ENCODE data around the gene OR52W1.

DNA sequence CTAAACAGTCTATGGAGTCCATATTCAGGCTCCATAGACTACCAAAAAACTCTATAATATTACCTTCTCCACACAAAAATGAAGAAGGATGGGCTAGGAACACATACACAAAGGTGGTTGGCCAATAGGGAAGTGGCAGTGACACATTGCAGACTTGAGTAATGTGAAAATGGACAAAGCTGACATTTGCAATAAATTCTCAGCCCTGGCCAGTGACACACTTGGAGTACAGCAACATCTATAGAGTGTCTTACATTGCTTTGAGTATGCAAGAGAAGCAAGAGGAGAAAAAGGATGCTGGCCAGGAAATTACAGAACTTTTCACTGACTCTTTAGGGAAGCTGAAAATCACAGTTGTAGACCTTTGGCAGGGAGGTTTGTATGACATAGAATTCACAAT lies 7.3 kb upstream of the OR52W1 start:
- TF ChIP-seq ELF1 (IDR thresholded peaks at IDR 0.05) (no peak), SIN3A (IDR thresholded peaks at IDR 0.05; ENCODE audit: borderline replicate concordance, low read depth, low read length) (no peak), JUND (IDR thresholded peaks at IDR 0.05) (no peak), EZH2phosphoT487 (IDR thresholded peaks at IDR 0.05; ENCODE audit: borderline replicate concordance, low read depth) (no peak), POLR2AphosphoS5 (IDR thresholded peaks at IDR 0.05; ENCODE audit: low read depth, low read length) (no peak), FOSL2 (IDR thresholded peaks at IDR 0.05; ENCODE audit: borderline replicate concordance, low read depth) (no peak), RXRA (IDR thresholded peaks at IDR 0.05; ENCODE audit: borderline replicate concordance, low read depth) (no peak), TEAD4 (IDR thresholded peaks at IDR 0.05; ENCODE audit: borderline replicate concordance, insufficient read depth) (no peak), RAD21 (IDR thresholded peaks at IDR 0.05; ENCODE audit: low read length) (no peak), EP300 (IDR thresholded peaks at IDR 0.05; ENCODE audit: borderline replicate concordance in 1 of 2, low read depth in 1 of 2, low read length in 1 of 2) (no peak)
- TF ChIP-seq, protein P1, sequence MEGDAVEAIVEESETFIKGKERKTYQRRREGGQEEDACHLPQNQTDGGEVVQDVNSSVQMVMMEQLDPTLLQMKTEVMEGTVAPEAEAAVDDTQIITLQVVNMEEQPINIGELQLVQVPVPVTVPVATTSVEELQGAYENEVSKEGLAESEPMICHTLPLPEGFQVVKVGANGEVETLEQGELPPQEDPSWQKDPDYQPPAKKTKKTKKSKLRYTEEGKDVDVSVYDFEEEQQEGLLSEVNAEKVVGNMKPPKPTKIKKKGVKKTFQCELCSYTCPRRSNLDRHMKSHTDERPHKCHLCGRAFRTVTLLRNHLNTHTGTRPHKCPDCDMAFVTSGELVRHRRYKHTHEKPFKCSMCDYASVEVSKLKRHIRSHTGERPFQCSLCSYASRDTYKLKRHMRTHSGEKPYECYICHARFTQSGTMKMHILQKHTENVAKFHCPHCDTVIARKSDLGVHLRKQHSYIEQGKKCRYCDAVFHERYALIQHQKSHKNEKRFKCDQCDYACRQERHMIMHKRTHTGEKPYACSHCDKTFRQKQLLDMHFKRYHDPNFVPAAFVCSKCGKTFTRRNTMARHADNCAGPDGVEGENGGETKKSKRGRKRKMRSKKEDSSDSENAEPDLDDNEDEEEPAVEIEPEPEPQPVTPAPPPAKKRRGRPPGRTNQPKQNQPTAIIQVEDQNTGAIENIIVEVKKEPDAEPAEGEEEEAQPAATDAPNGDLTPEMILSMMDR (IDR thresholded peaks at IDR 0.05): no peak
- TF ChIP-seq, protein P2, sequence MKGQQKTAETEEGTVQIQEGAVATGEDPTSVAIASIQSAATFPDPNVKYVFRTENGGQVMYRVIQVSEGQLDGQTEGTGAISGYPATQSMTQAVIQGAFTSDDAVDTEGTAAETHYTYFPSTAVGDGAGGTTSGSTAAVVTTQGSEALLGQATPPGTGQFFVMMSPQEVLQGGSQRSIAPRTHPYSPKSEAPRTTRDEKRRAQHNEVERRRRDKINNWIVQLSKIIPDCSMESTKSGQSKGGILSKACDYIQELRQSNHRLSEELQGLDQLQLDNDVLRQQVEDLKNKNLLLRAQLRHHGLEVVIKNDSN (IDR thresholded peaks at IDR 0.05; ENCODE audit: borderline replicate concordance, low read depth): no peak

Measured in SK-N-SH (cell line).